Fibroblast of the aortic adventitia (primary cell): Measurements from ENCODE around the gene SGCA. TPM values are rescaled to one million over a fixed set of nuclear protein-coding genes. Genes with fewer than 3 reads are reported as not detected.

Source experiments
- DNase-seq: peaks from one replicate; pipeline ENCODE4 v3.0.0-alpha.2; 2010; ENCODE audit warnings: low read depth
- H3K4me3 ChIP-seq: 2 replicates; pipeline ENCODE4 v1.5.1; 2011; ENCODE audit warnings: low read depth, mild to moderate bottlenecking, control low read depth, low read length, moderate library complexity
- CTCF ChIP-seq: IDR thresholded peaks from 2 replicates; pipeline ENCODE4 v1.5.1; 2011; ENCODE audit warnings: mild to moderate bottlenecking, low read length, control low read depth, inconsistent platforms; ENCODE audit not compliant: insufficient read depth
- total RNA-seq: library from RNA; depleted of rRNA; stranded (reverse); fragments of >200 nt; gene quantifications from 2 replicates; pipeline ENCODE4 v1.2.3, GENCODE V29; 2012; ENCODE audit warnings: low replicate concordance

The SGCA gene
- total RNA-seq: 0.65 and 0.90 TPM in 2 replicates

GRCh38 chr17:50165867-50166517 lies at the start of gene SGCA:
TSS of gene SGCA (plus strand) at chr17:50166005. CDS start at chr17:50166041, 36 bp downstream.
- peak; percentile 38 for DNase-seq
- peak; percentile 14 for TF ChIP-seq CTCF

GRCh38 chr17:50117202-50118051 lies 48.4 kb upstream of the SGCA start:
- TF ChIP-seq CTCF: peak; percentile 56
- H3K4me3 ChIP-seq: peak overlapping the region; percentile 5
- DNase-seq: peak; percentile 50

More at GRCh38 chr17:50165867-50166517, at the start of gene SGCA:
- H3K4me3 ChIP-seq: no peak within 1 kb of the TSS

GRCh38 chr17:50118076-50118827 lies 47.6 kb upstream of the SGCA start:
- TF ChIP-seq CTCF: no peak
- no peak overlapping the region for H3K4me3 ChIP-seq
- DNase-seq: no peak

GRCh38 chr17:50118828-50119218 lies 47.0 kb upstream of the SGCA start:
- no peak overlapping the region for H3K4me3 ChIP-seq
- DNase-seq: no peak
- no peak for TF ChIP-seq CTCF

- TF ChIP-seq CTCF: no peak
- no peak overlapping the region for H3K4me3 ChIP-seq
- no peak for DNase-seq
Measured at GRCh38 chr17:50120475-50121253, 45.1 kb upstream of the SGCA start.

- H3K4me3 ChIP-seq: no peak overlapping the region
- DNase-seq: no peak
- no peak for TF ChIP-seq CTCF
Measured at GRCh38 chr17:50122945-50123344, 42.9 kb upstream of the SGCA start.
